Left colon (tissue), 2 donors: ENCODE measurements around the gene AP4B1. TPM values are rescaled to one million over a fixed set of nuclear protein-coding genes. Genes with fewer than 3 reads are reported as not detected.

ENCODE experiments used
- ATAC-seq: fragments of 200-7000 bp; cut with Tn5 transposase; one replicate; pipeline ENCODE4 v1.9.1; 2020; ENCODE audit warnings: mild to moderate bottlenecking, moderate library complexity
- DNase-seq, 2 donors: peaks; one replicate each; pipeline ENCODE4 v3.0.0-alpha.2; 2020
- intact Hi-C, 2 donors: fragments of 100-400 bp; cut with DNase I in 1 of 2; cut with micrococcal nuclease in 1 of 2; formaldehyde crosslinking; loops; one replicate each; pipeline versions ENCODE4 v1.11.2 to v1.14.0; 2022; cut with DNase I, micrococcal nuclease
- total RNA-seq, 2 donors: library from RNA; stranded (reverse); fragmentation: NEBNext Ultra II Directional; extraction: Animal tissue kit (Norgen Biotek cat#: 25700); gene quantifications; one replicate each; pipeline ENCODE4 v1.2.1, GENCODE V29; 2021
- donor health status: DM: no; HTN: no; CAD: no.
- donor health status: DM: yes; HTN: yes; CAD: no.

The AP4B1 gene
- total RNA-seq, 2 donors from 2014 or later = 19.0 to 22.6 TPM

GRCh38 chr1:113903501-113904292 is 902 bp downstream of the AP4B1 start:
- no peak for DNase-seq
- intact Hi-C loops = no loop called here
- ATAC-seq = no peak

GRCh38 chr1:113901191-113901590 is 3.4 kb downstream of the AP4B1 start:
- ATAC-seq (peak; percentile 43), DNase-seq (no peak)
- intact Hi-C loops = no loop called here

DNA sequence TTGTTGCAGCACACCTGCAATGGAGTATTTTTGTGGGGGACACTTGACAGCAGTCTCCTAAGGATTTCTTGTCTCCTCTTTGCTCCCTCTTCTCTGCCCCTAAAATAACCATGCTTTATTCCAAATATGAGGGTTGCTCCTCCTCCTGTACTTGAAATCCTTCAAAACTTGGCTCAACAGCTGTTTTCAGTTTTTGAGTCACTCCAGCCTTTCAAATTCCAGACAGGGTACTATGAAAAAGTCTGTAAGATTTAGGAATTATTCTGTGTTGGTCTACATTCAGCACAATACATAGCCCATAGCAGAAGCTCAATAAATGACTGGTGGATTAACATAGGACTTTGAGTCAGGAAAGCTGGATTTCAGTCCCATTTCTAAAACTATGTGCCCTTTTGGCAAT is 5.5 kb downstream of the AP4B1 start:
- DNase-seq = no peak
- no peak for ATAC-seq
- intact Hi-C loops = loop anchor here in 1 of 2 donors (10.0 kb wide), 1 partner anchor 54 kb away; no protein-coding TSS in a partner anchor

GRCh38 chr1:113898241-113898814 is 6.3 kb downstream of the AP4B1 start:
- DNase-seq (no peak), ATAC-seq (no peak)
- intact Hi-C loops = loop anchor here in 1 of 2 donors (10.0 kb wide), 1 partner anchor 54 kb away; no protein-coding TSS in a partner anchor

DNA sequence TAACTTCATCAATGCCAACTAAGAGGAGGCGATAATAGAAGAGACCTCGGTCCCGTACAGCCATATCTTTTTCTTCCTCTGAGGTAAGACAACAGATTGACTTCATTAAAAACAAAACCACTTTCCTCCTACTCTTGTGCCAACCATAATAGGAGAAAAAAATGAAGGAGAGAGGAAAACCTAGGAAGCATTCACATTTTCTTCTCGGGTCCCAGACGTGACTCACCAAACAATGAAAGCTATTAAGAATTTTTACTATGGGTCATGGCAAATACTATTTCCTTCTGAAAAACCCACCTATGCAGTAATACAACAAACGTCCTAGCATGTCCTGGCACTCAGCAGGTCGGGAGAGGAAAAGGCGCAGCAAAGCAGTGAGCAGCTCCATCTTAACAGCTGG is 8.6 kb downstream of the AP4B1 start:
- ATAC-seq (no peak), DNase-seq (no peak)
- intact Hi-C loops = loop anchor here in 1 of 2 donors (10.0 kb wide), 1 partner anchor 51 kb away; no protein-coding TSS in a partner anchor

- no peak for DNase-seq
- intact Hi-C loops = loop anchor here in 1 of 2 donors (10.0 kb wide), 1 partner anchor 50 kb away; no protein-coding TSS in a partner anchor
Observed at GRCh38 chr1:113895098-113895497, 9.5 kb downstream of the AP4B1 start.

GRCh38 chr1:113893267-113893666 is 11.3 kb downstream of the AP4B1 start:
- ATAC-seq (peak; percentile 37), DNase-seq (no peak)
- intact Hi-C loops = loop anchor here in 1 of 2 donors (10.0 kb wide), 1 partner anchor 48 kb away; no protein-coding TSS in a partner anchor

More at GRCh38 chr1:113895098-113895497, 9.5 kb downstream of the AP4B1 start:
- no peak for ATAC-seq

DNA sequence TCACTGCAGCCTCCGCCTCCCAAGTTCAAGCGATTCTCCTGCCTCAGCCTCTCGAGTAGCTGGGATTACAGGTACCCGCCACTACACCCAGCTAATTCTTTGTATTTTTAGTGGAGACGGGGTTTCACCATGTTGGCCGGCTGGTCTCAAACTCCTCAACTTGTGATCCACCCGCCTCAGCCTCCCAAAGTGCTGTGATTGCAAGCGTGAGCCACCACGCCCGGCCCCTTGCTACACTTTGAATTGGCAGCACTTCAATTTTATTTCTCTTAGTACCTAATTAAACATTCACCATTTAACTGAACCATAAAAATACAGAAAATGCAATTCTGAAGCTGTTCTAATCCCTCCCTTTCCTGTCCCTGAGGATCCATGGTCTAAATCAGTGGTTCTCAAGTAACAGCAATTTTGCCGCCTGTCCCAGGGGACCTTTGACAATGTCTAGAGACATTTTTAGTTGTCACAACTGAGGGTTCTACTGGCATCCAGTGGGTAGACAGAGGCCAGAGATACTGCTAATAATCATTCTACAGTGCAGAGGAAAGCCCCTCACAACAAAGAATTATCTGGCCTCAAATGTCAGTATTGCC is 12.9 kb downstream of the AP4B1 start:
- DNase-seq (peak in 1 of 2 donors; percentile 61), ATAC-seq (peak; percentile 36)
- intact Hi-C loops = loop anchor here in 1 of 2 donors (10.0 kb wide), 1 partner anchor 47 kb away; no protein-coding TSS in a partner anchor

DNA sequence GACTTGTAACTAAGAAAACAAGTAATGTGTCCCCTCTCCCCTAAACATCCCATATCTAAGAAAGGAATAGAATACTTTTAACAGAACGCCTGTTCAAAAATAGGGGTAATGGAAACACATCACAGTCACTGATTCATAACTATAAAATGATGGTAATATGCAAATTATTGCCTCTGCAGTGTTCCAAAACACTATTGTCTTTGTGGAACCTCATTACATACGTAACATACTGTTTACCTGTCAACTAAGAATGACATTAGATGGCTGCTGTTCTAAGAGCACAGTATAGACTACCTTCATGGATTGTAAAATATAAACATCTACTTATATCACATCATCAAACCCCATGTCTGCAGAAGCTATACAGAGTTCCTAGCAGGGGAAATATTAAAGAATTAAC is 13.8 kb downstream of the AP4B1 start:
- ATAC-seq (no peak), DNase-seq (no peak)
- intact Hi-C loops = loop anchor here in 1 of 2 donors (10.0 kb wide), 1 partner anchor 46 kb away; no protein-coding TSS in a partner anchor

GRCh38 chr1:113887402-113888175 is 17.0 kb downstream of the AP4B1 start, which contains the start of gene BCL2L15:
BCL2L15 (minus strand) TSS chr1:113887581; CDS start chr1:113887375, 206 bp downstream.
- ATAC-seq (peak; percentile 84), DNase-seq (no peak)
- intact Hi-C loops = no loop called here

DNA sequence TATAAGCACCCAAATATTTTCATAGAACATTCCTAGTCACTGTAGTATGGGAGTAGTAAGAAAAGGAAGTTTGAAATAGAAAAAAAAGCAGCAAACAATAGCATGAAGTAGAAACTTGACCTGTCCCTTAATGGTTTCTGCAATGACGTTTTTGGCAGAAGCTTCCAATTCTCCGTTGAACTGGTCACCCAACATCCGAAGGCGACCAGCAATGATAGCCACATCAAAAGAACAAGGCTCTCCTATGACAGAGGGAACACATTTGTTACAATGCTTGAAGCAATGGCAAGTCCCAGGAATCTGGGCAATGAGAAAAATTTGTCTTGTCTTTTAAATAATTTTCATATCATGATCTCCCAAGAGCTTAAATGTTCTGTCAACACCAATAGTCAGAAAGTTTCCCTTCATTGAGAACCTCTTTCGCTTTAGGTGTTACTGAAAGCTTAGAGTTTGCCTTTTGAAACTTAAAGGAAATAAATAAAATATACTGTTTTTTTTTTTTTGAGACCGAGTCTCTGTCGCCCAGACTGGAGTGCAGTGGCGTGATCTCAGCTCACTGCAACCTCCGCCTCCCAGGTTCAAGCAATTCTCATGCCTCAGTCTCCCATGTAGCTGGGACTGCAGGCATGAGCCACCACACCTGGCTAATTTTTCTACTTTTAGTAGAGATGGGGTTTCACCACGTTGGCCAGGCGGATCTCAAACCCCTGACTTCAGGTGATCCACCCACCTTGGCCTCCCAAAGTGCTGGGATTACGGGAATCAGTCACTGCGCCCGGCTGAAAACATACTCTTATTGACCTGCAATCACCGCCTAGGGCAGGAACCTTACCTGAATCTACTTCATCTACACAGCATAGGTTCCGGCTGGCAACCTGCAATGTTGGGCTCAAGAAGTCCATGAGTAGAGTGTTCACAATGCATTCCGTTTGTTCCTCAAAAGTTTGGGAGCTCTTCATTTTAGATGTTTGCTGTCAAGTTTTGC is 17.9 kb downstream of the AP4B1 start:
- peak; percentile 55 for ATAC-seq
- intact Hi-C loops = no loop called here
- DNase-seq = peak in 1 of 2 donors; percentile 37

- ATAC-seq (no peak), DNase-seq (no peak)
- intact Hi-C loops = no loop called here
Observed at GRCh38 chr1:113881661-113882060, 22.9 kb downstream of the AP4B1 start.

GRCh38 chr1:113879739-113880038 is 24.9 kb downstream of the AP4B1 start:
- DNase-seq = no peak
- ATAC-seq = no peak
- intact Hi-C loops = no loop called here

- ATAC-seq = peak; percentile 56
- intact Hi-C loops = no loop called here
- DNase-seq = no peak
Observed at GRCh38 chr1:113876176-113876575, 28.4 kb downstream of the AP4B1 start.

DNA sequence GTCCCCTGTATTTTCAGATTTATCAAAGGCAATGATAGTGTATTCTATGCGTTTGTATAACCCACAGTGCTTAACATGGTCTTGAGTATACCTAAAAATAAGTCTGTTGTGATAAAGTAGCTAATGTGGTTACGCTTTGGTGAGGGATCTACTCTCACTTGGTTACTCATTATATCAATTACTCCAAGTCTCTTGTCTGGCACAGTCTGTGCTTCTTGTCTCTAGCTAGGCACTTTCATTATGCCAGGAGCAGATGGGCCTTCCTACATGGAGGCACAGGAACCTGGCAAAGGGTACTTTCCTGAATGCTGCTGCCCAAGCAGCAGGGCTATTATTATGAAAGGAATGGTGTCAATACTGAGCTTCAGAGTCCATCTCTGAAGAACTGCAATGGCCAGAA is 28.9 kb downstream of the AP4B1 start:
- intact Hi-C loops = no loop called here
- DNase-seq = no peak
- peak; percentile 31 for ATAC-seq

GRCh38 chr1:113874012-113874879 is 30.4 kb downstream of the AP4B1 start:
- DNase-seq (peak; percentile 50 to 51), ATAC-seq (peak; percentile 85)
- intact Hi-C loops = no loop called here
